GM12891 (cell line): Measurements from ENCODE around the gene LRP1B.

ENCODE experiments used
- POLR2A ChIP-seq: IDR thresholded peaks from 2 replicates; pipeline ENCODE4 v1.6.1; 2011; ENCODE audit warnings: low read depth, low read length, control low read depth
- POLR2AphosphoS5 ChIP-seq: IDR thresholded peaks from 2 replicates; pipeline ENCODE4 v1.6.1; 2011; ENCODE audit warnings: low read depth, low read length, control low read depth
- SPI1 ChIP-seq: IDR thresholded peaks from 2 replicates; pipeline ENCODE4 v1.6.1; 2011; ENCODE audit warnings: low read depth, low read length, control low read depth

- TF ChIP-seq POLR2AphosphoS5 (no peak), POLR2A (no peak), SPI1 (peak; percentile 33)
Measured at GRCh38 chr2:141311430-141311829, 819.4 kb downstream of the LRP1B start.
